GM18868 (cell line): Measurements from ENCODE around the gene SCAF1.
"Not testable (repeated sequence)": the region's sequence is repeated elsewhere in the genome, so short reads cannot be mapped to it uniquely, and the experiment has no call there.

Source experiments
- ATAC-seq: cut with Tn5 transposase; IDR thresholded peaks from one replicate; pipeline ENCODE4 v1.9.1; 2021; ENCODE audit warnings: mild to moderate bottlenecking, moderate library complexity; ENCODE audit not compliant: unreplicated experiment

The SCAF1 gene

DNA sequence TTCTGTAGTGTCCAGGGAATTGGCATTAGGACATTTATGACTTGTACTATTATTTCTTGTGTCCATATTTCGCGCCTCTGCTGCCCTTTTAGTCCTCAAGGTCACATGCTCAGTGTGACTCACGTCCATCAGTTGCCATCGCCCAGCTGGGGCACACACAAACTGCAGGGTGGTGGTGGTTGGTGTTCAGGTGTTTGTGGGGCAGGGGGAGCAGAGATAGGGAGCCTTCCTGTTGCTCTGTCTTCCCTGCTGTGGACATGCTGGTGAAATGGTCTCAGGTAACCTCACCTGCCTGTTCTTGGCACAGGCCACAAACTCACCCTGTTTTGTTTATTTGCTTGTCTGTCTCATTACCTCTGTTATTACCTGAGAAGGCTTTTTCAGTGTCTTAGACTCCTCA, 28.6 kb upstream of the SCAF1 start:
- ATAC-seq = no peak

DNA sequence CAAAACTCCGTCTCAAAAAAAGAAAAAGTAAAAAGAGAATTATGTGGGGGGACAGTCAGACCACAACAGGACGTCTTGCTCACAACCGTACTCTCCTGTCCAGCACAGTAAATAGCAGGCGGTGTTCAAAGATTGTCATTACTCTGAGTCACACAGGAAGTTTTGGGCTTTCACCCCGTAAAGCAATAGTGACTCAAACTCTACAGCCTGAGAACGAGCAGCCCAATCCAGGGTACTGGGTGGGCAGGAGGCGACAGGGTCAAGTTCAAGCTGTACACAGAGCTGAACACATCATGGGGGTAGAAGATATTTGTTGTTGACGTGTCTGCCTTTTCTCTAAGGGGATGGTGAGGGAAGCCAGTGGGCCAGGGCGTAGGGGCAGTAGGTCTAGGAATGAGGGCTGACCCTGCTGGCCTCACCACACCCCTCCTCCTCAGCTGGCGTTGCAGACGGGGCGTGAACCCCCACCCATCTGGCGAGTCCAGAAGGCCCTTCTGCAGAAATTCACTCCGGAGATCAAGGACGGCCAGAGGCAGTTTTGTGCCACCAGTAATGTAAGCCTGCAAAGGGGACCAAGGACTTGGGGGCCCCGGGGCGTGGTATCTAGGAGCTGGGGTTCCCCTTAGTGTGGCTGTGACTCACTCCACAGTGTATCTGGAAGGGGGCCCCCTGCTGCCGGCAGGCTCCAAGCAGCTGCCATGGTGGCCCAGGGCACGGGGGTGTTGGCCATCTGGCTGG, 27.7 kb upstream of the SCAF1 start:
- ATAC-seq = no peak

DNA sequence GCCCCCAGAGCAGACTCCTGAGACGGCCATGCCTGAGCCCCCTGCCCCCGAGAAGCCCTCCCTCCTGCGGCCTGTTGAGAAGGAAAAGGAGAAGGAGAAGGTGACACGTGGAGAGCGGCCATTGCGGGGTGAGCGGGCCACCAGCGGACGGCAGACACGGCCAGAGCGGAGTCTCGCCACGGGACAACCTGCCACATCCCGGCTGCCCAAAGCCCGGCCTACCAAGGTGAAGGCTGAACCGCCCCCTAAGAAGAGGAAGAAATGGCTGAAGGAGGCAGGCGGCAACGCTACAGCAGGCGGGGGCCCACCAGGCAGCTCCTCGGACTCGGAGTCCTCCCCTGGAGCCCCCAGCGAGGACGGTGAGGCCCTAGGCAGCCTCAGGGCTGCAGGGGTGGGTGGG, 26.1 kb upstream of the SCAF1 start:
- ATAC-seq = no peak

DNA sequence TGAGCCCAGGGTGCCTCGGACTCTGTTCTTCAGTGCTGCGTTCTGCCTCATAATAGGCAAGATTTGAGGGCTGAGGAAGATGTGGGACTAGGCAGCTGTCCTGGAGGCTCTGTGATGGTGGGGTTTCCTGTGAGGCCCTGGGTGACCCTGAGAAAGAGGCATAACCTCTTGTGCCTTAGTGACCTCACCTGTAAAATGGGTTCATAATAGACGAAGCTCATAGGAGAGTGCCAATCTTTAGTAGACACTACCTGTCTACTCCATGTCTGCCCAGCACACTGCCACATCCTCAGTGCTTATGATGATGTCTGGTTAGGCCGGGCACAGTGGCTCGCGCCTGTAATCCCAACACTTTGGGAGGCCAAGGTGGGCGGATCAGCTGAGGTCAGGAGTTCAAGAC, 25.5 kb upstream of the SCAF1 start:
- no peak for ATAC-seq

DNA sequence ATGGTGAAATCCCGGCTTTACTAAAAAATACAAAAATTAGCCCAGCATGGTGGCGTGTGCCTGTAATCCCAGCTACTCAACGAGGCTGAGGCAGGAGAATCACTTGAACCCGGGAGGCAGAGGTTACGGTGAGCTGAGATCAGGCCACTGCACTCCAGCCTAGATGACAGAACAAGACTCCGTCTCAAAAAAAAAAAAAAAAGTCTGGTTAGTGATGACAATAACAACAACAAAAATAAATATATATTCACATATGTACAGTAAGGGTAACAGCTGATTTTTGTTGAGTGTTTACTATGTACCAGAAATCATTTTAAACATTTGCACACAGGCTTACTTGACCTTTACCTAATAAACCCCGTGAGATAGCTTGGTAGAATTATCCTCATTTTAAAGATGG, 25.1 kb upstream of the SCAF1 start:
- no peak for ATAC-seq

DNA sequence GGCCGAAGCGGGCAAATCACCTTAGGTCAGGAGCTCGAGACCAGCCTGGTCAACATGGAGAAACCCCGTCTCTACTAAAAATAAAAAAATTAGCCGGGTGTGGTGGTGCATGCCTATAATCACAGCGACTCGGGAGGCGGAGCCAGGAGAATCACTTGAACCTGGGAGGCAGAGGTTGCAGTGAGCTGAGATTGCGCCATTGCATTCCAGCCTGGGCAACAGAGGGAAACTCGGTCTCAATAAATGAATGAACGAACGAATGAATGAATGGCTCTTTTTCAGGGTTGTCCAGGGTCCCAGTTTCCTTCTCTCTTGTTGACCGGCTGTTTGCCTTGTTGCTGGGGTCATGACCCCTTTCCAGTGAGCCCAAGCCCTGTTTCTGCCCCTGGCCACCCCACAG, 24.1 kb upstream of the SCAF1 start:
- ATAC-seq = not testable (repeated sequence)

DNA sequence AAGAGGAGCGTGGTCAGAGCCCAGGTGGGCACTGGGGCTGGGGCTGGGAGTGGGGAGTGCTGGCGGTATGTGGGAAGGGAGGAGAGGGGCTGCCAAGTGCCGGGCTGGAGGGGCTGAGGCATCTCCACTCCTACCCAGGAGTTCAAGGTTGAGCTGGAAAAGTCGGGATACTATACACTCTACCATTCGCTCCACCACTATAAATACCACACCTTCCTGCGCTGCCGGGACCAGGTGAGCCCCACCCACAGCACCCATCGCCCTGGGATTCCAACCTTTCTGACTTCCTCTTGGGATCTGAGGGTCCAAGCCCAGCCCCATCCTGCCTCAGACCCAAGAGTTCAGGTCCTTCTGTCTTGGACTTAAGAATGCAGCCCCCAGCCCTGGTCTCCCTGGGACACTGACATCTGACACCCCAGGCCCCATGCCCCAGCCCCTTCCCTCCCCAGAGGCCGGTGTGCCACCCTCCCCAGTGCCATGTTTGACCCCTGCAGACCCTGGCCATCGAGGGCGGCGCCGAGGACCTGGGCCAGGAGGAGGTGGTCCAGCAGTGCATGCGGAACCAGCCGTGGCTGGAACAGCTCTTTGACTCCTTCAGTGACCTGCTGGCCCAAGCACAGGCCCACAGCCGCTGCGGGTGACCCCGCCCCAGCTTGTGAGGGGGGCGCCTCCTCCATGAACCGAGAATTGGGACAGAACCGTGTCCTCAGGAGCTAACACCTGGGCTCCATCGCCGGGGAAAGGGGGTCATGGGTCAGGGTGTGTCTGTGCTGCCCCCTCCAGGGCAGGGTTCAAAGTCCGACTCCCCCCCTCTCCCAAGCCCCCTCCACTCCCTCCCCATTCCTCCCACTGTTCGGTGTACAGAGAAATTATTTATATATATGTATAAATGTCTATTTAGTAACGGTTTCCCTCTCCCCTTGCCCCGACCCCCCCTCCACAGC, 16.8 kb upstream of the SCAF1 start:
- ATAC-seq = no peak

DNA sequence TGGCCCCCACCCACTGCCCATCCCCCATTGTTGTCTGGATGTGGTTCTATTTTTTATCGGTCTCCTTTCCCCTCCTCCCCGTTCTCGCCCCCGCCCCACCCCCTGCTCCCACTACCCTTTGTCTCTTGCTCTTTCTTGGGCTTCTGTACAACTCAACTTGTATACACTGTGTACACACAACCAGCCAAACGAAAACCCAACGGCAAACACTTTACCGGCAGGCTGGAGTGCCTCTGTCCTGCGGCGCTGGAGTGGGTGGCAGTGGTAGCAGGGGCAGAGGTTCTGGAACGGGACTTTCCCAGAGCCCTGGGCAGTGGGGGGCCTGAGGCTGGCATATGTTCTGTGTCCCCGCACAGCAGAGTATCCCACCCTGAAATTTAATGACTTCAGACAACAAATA, 15.8 kb upstream of the SCAF1 start:
- ATAC-seq = no peak

DNA sequence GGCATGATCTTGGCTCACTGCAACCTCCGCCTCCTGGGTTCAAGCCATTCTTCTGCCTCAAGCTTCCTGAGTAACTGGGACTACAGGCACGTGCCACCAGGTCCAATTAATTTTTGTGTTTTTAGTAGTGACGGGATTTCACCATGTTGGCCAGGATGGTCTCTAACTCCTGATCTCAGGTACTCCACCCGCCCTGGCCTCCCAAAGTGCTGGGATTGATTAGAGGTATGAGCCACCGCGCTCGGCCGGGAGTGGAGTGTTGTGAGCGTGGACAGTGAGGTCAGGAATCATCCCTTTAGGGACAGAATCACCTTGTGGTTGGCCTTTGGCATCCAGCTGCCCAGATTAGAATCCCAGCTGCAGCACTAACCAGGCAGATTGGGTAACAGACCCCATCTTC, 12.3 kb upstream of the SCAF1 start:
- no peak for ATAC-seq

DNA sequence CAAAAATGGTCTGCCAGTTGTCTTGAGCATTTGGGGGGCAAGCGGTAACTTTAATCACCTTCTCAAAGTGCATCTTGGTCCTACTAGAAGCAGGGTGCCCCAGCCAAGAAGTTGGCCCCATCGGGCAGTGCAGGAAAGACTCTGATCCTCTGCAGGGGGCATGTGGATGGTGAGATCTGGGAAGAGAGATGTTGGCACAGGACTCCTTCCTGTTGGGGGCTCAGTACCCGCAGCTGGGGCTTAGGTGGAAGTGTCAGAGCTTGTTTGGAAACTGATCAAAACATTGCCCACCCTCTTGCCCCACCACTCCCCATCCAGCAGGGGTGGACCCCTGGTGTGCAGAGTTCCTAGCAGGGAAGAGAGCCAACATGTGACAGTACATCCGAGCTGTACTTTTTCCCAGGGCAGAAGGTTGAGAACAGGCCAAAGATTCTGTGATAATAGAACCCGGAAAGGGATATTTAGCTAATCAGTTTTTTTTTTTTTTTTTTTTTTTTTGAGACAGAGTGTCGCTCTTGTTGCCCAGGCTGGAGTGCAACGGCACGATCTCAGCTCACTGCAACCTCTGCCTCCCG, 10.9 kb upstream of the SCAF1 start:
- ATAC-seq = no peak

DNA sequence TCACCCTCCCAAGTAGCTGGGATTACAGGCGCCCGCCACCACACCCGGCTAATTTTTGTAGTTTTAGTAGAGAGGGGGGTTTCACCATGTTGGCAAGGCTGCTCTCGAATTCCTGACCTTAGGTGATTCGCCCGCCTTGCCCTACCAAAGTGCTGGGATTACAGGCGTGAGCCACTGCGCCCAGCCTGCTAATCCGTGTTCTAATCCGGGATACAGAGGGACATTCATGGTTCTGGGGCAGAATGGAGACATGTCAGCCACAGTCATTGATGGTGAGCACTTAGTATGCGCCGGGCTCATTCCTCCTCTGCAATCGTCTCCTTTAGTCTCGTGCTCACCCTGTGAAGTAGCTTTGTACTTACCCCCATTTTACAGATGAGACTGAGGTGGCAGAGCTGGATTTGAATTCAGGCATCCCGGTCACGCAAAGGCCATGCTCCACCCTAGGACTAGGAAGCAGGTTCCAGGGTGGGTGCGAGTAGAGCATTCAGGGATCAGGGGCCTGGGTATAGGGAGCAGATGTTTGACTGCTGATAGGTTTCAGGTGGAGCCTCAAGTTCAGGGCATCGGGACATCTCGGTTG, 10.3 kb upstream of the SCAF1 start:
- no peak for ATAC-seq

DNA sequence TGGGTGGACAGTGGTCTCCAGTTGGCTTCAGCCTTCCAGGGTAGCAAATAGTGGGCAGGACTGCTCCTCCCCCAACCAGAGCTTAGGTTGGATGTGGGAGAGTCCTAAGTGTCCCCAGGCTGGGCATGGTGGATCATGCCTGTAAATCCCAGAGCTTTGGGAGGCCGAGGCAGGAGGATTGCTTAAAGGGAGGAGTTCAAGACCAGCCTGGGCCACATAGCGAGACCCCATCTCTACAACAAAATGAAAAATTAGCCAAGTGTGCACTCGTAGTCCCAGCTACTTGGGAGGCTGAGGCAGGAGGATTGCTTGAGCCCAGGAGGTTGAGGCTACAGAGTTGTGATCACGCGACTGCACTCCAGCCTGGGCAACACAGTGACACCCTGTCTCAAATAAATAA, 9.4 kb upstream of the SCAF1 start:
- ATAC-seq = no peak

DNA sequence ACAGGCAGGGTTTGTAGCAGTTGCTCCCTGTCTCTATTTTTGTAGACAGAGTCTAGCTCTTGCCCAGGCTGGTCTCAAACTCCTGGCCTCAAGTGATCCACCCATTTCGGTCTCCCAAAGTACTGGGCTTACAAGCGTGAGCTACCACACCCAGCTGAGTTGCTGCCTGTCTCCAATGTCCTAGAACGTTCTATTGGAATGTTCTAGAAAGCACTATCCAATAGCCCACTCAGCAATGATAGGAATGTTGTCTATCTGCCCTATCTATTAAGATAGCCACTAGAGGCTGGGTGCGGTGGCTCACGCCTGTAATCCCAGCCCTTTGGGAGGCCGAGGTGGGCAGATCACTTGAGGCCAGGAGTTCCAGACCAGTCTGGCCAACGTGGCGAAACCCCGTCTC, 8.7 kb upstream of the SCAF1 start:
- not testable (repeated sequence) for ATAC-seq

DNA sequence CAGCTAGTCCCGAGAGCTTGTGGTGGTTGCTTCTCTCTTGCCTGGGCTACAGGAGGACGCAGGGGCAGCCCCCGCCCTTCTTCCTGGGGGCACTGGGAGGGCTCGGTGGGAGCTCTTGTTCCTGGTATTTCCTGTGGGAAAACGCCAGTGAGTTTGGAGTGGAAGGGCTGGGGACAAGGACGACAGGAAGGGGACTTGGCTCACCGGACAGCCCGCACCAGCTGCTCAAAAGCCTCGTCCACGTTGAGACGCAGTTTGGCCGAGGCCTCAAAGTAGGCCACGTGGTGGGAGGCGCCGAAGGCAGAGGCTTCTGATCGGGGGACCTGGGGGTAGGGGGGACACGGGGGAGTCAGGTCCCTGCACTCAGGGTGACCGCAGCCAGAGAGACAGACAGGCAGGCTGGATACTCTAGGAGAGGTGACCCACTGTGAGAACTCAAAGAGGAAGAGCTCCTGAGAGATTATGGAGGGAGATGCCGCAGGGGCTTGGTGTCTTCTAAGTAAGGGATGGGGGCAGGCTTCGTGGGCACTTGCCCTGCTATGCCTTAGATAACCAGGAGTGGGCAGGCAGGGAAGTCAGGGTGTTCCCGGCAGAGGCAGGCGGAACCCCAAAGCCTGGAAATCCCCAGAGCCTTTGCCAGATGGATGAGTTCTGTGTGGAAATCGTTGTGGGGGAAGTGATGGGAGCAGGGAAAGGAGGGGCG, 6.3 kb upstream of the SCAF1 start:
- ATAC-seq = no peak

DNA sequence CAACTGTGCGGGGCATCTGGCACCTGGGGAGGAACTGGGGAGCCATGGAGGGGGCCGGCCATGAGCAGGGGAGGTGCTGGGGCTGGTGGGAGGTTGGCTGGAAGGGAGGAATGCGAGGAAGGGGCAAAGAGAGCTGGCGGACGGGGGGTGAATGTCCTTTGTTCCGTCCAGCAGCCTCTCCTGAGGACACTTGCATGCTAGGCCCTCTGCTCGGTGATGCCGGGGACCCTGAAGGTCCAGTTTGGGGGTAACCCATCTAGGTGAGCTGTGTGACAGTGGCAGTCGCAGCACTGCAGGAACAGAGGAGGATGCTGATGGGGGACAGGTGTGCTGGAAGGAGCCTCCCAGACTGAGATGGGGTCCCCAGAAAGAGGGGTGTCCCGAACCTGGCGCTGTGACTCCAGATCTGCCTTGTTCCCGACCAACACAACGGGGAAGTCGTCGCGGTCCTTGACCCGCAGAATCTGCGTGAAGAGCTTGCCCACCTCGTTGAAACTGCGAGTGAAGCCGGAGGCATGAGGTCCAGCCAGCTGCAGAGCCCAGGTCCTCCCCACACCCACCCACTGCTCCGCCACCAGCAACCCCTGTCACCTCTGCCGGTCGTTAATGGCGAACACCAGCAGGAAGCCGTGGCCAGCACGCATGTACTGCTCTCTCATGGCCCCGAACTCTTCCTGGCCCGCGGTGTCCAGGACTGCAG, 5.6 kb upstream of the SCAF1 start:
- ATAC-seq = no peak

DNA sequence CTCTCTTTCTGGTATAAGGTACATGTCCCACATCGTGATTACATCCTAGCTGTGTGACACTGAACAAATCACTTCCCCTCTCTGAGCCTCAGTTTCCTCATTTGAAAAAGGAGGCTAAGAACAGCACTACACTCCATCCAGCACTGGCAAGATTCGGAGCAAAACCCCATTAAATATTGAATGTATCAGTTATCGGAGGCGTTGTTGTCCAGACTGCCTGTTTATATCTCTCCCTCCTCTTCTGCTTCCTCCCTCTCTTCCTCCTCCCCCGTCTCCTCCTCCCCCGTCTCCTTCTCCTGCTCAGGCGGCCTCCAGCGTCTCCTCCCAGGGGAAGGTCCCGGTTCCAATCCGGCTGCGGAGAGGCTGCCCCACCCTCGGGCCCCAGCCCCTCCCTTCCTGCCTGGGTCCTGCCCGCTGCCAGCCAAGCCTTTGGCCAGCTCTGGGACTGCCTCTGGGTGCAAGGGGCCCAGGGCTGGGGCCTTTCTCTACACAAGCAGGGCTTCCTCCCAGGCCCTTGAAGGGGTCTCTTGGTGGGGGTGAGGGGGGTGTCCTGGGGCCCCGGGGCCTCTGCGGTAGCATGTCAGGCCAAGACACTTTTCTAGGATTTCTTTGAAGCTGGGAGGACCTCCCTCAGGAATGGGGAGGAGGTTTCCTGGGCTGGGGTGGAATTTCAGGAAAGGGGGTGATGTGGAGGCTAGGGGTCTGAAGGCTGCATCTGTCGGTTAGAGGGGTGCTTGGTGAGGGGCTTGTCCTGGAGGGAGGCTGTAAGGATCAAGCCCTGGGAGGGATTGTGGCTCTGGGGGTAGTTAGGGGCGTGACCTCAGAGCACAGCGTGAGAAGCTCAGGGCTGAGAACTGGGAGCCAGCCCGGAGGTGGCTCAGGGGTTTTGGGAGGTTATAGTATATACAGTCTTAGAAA, 3.9 kb upstream of the SCAF1 start:
- ATAC-seq = no peak

DNA sequence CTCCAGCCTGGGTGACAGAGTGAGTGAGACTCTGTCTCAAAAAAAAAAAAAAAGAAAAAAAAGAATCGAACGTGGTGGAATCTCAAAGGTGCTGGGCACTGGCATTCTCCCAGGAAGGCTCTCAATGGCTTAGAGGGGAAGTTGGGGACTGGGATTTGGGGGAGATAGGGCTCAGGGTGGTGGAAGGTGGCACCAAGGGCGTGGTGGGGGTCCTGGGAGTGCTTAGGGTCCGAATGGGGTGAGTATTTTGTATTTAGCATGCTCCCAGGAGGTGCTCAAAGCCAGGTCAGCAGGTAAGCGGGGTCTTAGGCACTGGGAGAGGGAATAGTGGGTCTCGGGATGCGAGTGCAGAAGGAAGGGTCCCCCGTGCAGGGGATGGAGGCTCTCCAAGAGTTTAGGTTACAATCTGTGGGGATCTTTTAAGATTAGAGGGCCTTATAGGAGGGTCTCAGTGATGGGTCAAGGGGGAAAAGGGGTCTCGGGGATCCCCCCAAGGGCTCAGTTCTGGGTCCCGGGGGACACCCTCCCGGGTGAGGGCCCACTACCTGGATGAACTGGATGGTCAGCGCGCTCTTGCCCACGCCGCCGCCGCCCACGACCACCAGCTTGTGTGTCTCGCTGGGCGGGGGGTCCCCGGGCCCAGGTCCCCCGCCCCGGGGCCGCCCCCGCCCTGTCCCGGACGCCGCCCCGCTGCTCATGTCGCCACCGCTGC, 2.5 kb upstream of the SCAF1 start:
- no peak for ATAC-seq

DNA sequence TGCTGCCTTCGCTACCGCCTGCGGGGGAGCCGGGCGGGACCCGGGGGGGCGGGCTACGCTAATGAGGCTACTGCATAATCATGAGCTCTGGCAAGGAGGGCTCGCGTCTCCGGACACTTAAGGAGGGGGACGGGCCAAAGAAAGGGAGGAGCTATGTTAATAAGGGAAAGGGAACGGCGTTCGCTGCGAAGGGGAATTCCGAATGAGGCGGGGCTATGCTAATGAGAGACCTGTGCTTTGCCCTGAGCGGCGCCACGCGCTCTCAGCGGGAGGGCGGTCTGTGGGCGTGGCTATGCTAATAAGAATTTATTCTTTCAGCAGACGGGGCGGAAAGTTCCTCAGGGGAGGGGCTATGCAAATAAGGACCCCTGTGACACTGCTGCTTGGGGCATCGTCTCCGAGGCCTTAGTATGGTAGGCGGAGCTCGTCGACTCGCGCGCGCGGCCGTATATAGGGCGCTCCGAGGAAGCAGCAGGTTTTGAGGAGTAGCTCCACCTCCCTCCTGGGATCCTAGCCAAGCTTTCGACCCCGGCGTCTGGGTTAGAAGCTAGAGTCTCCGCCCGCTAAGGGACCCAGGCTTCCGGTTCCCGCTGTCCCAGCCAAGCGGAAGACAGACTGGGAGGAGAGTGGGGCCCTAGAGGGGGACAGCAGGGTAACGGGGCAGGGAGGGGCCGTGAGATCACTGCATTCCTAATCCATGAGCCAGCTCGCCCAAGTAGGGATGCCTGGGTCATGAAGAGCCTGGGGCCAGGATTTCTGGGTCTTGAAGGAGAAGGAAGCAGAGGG, 1.7 kb upstream of the SCAF1 start, which contains the start of gene RRAS:
Gene RRAS (minus strand): TSS at position 31 of the 786 bp plus-strand sequence. CDS start 45 bp downstream, outside the sequence.
- peak; percentile 54 for ATAC-seq
